ENCODE measurements around the gene XG. TPM values are rescaled to one million over a fixed set of nuclear protein-coding genes. Genes with fewer than 3 reads are reported as not detected.

XG gene
- total and polyA plus RNA-seq, 2 of the 4 experiments (the other 2 are of a cell fraction) = under 0.01 TPM; not detected in 1

GRCh38 chrX:2715066-2715600 lies 36.7 kb upstream of the XG start:
- H2BK120ac ChIP-seq (ENCODE audit: low read depth, low read length) = no peak overlapping the region
- no peak overlapping the region for H2BK5ac ChIP-seq (ENCODE audit: low read depth, low read length, poor library complexity, severe bottlenecking)
- no peak overlapping the region for H2BK15ac ChIP-seq (ENCODE audit: low read depth, low read length)
- no peak overlapping the region for H3K56ac ChIP-seq (ENCODE audit: extremely low read depth, insufficient read depth, low read length)
- H3K27ac ChIP-seq (ENCODE audit: insufficient read depth, low read length) = no peak overlapping the region
- peaks cover 33% of the 10 kb centered on the region for H4K20me1 ChIP-seq (ENCODE audit: insufficient read depth, low read length)
- H3K4me1 ChIP-seq (ENCODE audit: control insufficient read depth, insufficient read depth, low read length) = peaks cover 2% of the 10 kb centered on the region; the same call in 1 of the 2 replicates
- no peak overlapping the region for H2AK9ac ChIP-seq (replicated peaks; ENCODE audit: low read depth, low read length, poor library complexity)
- dilution Hi-C loops (cut with HindIII; ENCODE audit: low sequenced_read_pairs, unreplicated experiment) = no loop called here
- intact Hi-C loops (cut with micrococcal nuclease) = no loop called here
- peaks cover 16% of the 10 kb centered on the region; the same call in 1 of the 2 replicates for H3K9me1 ChIP-seq (ENCODE audit: insufficient read depth, low read length)
- ATAC-seq (ENCODE audit: low read depth) = no peak
- peaks cover 40% of the 10 kb centered on the region for H3K36me3 ChIP-seq (ENCODE audit: control insufficient read depth, insufficient read depth, low read length)
- H4K91ac ChIP-seq (ENCODE audit: insufficient read depth, low read depth, low read length) = no peak overlapping the region
- CTCF ChIA-PET = no interaction called here
- no peaks in the 10 kb centered on the region for H3K9me3 ChIP-seq (ENCODE audit: control insufficient read depth, insufficient read depth, low read length)
- H2AFZ ChIP-seq (replicated peaks; ENCODE audit: low read length, poor library complexity) = no peak overlapping the region
- no peak overlapping the region for H4K5ac ChIP-seq (ENCODE audit: low read depth, low read length)
- DNase-seq = no peak
- no peak overlapping the region for H3K4ac ChIP-seq (ENCODE audit: low read depth, low read length)
- WGBS, 2 experiments (ENCODE audit: extremely low coverage in 2 of 2, insufficient read length in 1 of 2) = no CpG with 5 or more reads among the region's 11 CpGs
- H2BK20ac ChIP-seq (ENCODE audit: low read depth, low read length) = no peak overlapping the region
- H3K4me3 ChIP-seq (ENCODE audit: insufficient read depth, low read depth, low read length) = no peak overlapping the region
- in situ Hi-C loops (cut with MboI; ENCODE audit: low sequenced_read_pairs) = no loop called here
- H2AK5ac ChIP-seq (ENCODE audit: low read depth, low read length) = no peak overlapping the region
- H3K9ac ChIP-seq (ENCODE audit: low read depth, low read length) = no peak overlapping the region
- BruUV-seq (replicated peaks) = no TSS peak
- H4K8ac ChIP-seq (ENCODE audit: low read depth in 2 of 2, low read length in 2 of 2) = no peak overlapping the region
- H3K14ac ChIP-seq (replicated peaks; ENCODE audit: low read depth, low read length) = no peak overlapping the region
- H3K4me2 ChIP-seq (ENCODE audit: low read depth, low read length) = no peak overlapping the region
- H3K27me3 ChIP-seq (ENCODE audit: control insufficient read depth, insufficient read depth, low read length) = no peaks in the 10 kb centered on the region
- TF ChIP-seq BHLHE40 (IDR thresholded peaks at IDR 0.05; ENCODE audit: low read depth, low read length) (no peak), RAD21 (IDR thresholded peaks at IDR 0.05; ENCODE audit: low read length) (no peak)
- POLR2A ChIA-PET (ENCODE audit: unreplicated experiment) = no interaction called here
- no peak overlapping the region for H3K23ac ChIP-seq (ENCODE audit: low read depth, low read length)
- H3K18ac ChIP-seq (ENCODE audit: low read depth, low read length) = no peak overlapping the region
- peaks cover 23 to 59% of the 10 kb centered on the region in 2 experiments for H3K79me1 ChIP-seq (ENCODE audit: low read depth in 1 of 2, low read length in 2 of 2)

Measured in IMR-90 (cell line).